GM15510 (cell line): ENCODE measurements around the gene NRROS.

Experiments
- POLR2A ChIP-seq: IDR thresholded peaks from 3 replicates; pipeline ENCODE4 v1.6.1; 2011; ENCODE audit warnings: borderline replicate concordance; ENCODE audit not compliant: insufficient read length; ENCODE audit errors: extremely low read depth

Gene NRROS

GRCh38 chr3:196688349-196688748 is 48.9 kb downstream of the NRROS start:
- TF ChIP-seq POLR2A, result no peak

GRCh38 chr3:196689941-196690660 is 50.6 kb downstream of the NRROS start:
- no peak for TF ChIP-seq POLR2A

DNA sequence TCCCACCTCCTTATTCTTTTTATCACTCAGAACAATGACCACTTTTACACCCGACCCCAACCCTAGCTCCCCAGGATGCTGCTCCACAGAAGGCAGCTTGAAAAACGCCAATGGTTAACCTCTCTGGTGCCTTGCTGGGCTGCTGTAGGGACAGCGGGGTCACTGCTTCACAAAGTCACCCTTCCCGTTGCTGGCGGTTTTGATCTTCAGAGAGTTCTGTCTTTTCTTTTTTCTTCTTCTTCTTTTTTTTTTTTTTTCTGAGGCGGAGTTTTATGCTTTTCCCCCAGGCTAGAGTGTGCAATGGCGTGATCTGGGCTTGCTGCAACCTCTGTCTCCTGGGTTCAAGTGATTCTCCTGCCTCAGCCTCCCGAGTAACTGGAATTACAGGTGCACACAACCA is 51.9 kb downstream of the NRROS start:
- no peak for TF ChIP-seq POLR2A

DNA sequence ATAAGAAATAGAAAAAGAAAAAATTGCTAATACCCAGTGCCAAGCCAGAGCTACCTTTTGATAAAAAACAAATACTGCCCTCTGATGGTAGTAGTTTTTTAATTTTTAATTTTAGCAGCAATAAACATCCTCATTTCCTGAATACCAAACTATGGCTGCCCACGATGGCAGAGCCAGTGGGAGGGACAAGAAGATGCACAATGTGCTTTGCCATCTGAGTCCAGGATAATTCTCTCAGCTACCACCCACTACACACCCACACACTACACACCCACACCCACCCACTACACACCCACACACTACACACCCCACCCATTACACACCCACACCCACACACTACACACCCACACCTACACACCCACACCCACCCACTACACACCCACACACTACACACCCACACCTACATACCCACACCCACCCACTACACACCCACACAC is 54.7 kb downstream of the NRROS start:
- no peak for TF ChIP-seq POLR2A

- no peak for TF ChIP-seq POLR2A
Observed at GRCh38 chr3:196694941-196695848, 55.7 kb downstream of the NRROS start.

- TF ChIP-seq POLR2A, result no peak
Observed at GRCh38 chr3:196695849-196696226, 56.3 kb downstream of the NRROS start.

DNA sequence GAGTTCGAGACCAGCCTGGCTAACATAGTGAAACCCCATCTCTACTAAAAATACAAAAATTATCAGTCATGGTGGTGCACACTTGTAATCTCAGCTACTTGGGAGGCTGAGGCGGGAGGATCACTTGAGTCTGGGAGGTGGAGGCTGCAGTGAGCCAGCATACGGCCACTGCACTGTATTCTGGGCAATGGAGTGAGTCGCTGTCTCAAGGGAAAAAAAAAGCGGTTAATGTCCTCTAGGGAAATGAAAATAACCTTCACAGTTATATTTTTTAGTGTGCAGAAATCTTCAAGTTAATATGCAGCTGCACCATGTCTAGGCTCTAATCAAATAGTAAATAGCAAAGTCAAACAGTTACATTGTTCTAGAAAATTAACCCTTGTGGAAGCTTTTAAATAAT is 57.8 kb downstream of the NRROS start:
- no peak for TF ChIP-seq POLR2A

GRCh38 chr3:196699749-196700148 is 60.3 kb downstream of the NRROS start:
- no peak for TF ChIP-seq POLR2A

- no peak for TF ChIP-seq POLR2A
Observed at GRCh38 chr3:196700801-196701200, 61.3 kb downstream of the NRROS start.

DNA sequence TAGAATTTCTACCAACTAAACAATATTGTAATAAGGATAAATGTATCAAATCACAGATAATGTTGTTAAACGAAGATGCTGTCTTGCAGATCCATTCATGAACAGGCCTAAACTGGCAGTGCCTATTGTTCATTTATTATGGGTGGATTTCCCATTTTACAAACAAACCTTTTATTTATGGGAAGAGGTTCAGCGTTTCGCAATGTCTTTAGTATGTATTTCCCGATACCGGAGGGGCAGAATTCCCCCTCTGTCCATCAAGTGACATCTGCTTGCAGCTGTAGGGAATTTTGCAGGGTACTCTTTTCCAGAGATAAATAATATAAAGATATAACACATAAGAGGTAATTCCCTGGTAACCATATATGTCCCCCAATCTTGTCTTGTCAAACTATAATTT is 66.8 kb downstream of the NRROS start:
- TF ChIP-seq POLR2A, result no peak

DNA sequence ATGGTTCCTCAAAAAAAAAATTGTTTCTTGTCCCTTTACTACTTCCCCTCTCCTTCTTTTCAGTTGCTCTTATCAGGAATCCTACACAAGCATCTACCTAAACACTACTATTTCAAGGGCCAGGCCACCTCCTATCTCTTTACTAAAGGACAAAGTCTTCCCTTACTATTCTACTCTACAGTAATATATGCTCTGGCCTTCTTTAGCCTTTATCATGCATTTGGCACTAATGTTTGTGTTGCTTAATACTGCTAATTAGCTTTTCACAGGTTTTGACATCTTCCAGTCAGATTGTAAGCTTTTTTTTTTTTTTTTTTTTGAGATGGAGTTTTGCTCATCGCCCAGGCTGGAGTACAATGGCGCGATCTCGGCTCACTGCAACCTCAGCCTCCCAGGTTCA is 67.2 kb downstream of the NRROS start:
- no peak for TF ChIP-seq POLR2A

GRCh38 chr3:196707566-196707965 is 68.1 kb downstream of the NRROS start:
- no peak for TF ChIP-seq POLR2A

DNA sequence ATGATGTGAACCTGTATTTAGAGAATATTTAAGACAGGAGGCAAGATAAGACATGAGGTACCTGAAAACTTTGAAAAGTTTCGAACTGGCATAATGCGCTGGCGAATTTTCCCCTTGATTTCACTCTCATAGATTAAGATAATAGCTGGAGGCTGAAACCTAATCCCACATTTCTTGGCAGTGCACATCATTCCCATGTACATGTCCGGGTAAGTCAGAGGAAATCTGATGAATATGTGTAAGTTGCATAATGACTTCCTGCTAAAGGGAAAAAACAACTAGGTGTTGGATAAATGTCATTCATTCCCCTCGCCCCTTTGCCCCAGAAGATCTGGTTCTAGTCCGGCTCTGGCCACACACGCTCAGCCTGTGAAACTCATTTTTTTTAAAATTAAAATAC is 69.0 kb downstream of the NRROS start:
- no peak for TF ChIP-seq POLR2A
